Sciatic nerve (tissue), 2 donors: Measurements from ENCODE around the gene LRRC55. TPM values are rescaled to one million over a fixed set of nuclear protein-coding genes. Genes with fewer than 3 reads are reported as not detected.

Source experiments
- ATAC-seq: fragments of 200-7000 bp; cut with Tn5 transposase; one replicate; pipeline ENCODE4 v1.9.1; 2020; ENCODE audit warnings: mild to moderate bottlenecking, moderate library complexity
- DNase-seq: peaks from one replicate; pipeline ENCODE4 v3.0.0-alpha.2; 2020; ENCODE audit warnings: low spot score
- intact Hi-C: fragments of 100-400 bp; cut with DNase I; formaldehyde crosslinking; loops from one replicate; pipeline ENCODE4 v1.14.2; 2022
- total RNA-seq: library from RNA; stranded (reverse); fragmentation: NEBNext Ultra II Directional; extraction: Animal tissue kit (Norgen Biotek cat#: 25700); gene quantifications from one replicate; pipeline ENCODE4 v1.2.1, GENCODE V29; 2021
- donor health status: DM: no; HTN: no; CAD: no.
- donor health status: DM: no; HTN: no; CAD: no.

LRRC55 gene
- total RNA-seq, 1 donor from 2014 or later = not detected

DNA sequence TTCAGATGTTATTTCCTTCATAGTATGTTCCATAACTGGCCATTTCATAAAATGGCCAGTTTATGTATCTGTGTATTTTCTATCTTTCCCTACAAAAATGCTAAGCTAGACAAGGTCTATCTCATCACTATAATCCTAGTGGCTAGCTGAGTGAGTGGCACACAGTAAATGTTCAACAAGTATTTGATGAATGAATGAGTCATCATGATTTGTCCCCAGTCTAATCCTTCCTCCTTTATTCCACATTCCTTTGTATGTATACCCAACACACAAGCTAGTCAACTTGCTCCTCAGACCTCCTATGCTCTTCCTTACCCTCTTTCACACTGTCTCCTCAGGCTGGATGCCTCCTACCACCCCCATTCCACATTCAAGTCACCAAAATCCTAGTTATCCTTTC is 42.8 kb downstream of the LRRC55 start:
- intact Hi-C loops = no loop called here
- ATAC-seq (no peak), DNase-seq (no peak)

DNA sequence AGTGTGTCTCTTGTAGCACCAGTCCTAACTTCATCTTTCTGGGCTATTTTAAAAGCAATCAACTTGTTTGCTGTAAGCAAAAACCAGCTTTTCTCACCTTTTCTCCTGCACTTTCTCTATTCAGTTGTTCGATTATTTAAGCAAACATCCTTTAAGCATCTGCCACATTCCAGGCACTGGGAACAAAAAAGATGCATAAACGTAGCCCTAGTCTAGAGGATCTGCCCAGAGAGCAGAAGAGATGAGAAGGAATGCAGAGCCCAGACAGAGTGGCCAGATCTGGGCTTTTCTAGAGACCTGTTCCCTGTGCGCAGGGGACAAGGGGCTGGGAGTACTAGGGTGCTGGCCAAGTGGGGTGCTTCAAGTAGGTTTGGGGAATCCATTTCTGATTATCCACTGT is 46.8 kb downstream of the LRRC55 start:
- no peak for ATAC-seq
- intact Hi-C loops = no loop called here
- no peak for DNase-seq

DNA sequence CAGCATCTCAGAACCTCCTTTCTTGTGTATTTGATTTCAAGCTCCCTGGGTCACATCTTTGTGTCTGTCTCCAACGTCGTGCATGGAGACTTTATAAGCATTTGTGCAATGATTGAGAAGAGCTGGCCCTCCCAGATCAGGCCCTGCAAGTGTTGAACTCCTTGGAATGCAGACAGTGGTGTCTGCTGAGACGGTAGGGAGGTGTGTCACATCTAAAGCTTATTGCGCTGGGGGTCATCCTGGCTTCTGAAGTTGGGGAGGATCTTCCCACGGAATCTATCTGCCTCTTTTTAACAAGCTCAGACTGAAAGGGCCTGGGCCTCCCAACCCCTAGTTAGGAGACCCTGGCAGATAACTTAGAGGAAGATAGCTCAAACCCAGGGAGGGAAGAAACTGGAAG is 48.6 kb downstream of the LRRC55 start:
- intact Hi-C loops = no loop called here
- no peak for DNase-seq
- no peak for ATAC-seq

DNA sequence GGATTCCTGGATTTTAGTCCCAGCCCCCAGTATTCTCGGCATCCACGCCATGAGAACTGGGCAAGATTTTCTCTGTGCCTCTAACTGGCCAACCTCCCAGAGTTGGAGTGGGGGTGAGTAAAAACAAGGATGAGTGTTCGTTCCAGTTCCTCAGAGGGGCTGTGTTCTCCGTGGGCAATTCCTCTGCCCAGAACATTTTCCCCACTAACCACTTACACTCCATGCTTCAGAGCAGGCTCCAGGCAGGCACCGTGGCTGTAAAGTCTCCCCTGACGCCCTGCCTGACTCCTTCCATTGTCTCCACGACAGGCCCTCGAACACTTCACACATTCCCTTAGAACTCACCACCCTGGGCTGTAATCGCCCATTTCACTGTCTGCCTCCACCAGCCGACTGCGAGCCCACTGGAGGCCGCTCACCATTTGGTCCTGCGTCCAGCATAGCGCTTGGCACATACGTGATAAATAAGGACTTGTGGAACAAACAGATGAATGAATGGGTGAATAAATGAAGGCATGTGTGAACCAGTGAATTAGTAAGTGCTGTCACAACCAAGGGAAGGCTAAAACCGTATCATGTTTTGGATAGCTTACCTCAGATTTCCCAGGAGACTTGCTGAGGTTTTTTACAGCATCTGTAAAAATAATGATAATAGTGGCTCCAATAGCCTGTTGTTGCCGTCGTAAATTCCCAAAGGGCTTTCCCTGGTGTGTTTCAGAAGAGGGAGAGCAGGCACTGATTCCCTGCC is 49.2 kb downstream of the LRRC55 start:
- ATAC-seq (peak; percentile 59), DNase-seq (no peak)
- intact Hi-C loops = no loop called here

DNA sequence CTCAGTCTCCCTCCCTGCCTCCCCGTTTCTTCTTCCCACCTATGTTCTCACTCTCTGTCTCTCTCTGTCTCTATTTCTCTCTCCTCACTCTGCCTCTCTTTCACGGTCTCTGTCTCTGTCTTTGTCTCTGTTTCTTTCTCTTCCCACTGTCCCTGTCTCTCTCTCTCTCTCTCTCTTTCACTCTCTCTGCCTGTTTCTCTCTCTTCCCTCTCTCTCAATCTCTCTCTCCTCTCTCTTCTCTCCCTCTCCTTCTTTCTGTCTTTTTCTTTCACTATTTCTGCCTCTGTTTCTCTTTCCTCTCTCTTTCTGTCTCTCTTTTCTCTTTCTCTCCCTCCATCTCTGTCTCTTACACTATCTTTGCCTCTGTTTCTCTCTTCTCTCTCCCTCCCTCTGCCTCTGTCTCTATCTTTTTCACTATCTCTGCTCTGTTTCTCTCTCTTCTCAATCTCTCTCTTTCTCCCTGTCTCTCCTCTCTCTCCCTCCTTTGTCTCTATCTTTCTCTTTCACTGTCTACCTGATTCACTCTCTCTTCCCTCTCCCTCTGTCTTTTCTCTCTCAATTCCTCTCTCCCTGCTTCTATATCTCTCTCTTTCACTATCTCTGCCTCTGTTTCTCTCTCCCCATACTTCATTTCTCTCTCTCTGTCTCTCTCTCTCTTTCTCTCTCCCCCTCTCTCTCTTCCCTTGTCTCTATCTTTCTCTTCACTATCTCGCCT is 49.9 kb downstream of the LRRC55 start:
- intact Hi-C loops = no loop called here
- ATAC-seq (peak; percentile 29), DNase-seq (no peak)

DNA sequence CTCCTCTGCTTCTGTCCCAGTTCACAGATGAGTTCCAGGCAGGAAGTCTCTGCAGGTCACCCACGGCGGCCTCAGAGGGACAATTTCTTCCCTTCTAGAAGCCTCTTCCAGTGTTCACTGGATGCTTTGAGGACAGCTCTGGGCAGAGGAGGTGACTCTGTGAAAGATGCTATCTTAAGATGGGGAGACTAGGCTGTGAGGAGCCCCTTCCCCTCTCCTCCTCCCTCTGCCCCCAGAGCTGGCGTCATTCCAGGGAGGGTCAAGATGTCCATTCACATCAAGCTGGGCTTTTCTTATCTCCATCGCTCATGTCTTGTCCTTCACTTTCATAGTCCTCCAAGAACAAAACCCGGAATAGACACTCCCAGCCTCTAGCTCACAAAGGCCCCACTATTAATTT is 51.9 kb downstream of the LRRC55 start:
- no peak for DNase-seq

DNA sequence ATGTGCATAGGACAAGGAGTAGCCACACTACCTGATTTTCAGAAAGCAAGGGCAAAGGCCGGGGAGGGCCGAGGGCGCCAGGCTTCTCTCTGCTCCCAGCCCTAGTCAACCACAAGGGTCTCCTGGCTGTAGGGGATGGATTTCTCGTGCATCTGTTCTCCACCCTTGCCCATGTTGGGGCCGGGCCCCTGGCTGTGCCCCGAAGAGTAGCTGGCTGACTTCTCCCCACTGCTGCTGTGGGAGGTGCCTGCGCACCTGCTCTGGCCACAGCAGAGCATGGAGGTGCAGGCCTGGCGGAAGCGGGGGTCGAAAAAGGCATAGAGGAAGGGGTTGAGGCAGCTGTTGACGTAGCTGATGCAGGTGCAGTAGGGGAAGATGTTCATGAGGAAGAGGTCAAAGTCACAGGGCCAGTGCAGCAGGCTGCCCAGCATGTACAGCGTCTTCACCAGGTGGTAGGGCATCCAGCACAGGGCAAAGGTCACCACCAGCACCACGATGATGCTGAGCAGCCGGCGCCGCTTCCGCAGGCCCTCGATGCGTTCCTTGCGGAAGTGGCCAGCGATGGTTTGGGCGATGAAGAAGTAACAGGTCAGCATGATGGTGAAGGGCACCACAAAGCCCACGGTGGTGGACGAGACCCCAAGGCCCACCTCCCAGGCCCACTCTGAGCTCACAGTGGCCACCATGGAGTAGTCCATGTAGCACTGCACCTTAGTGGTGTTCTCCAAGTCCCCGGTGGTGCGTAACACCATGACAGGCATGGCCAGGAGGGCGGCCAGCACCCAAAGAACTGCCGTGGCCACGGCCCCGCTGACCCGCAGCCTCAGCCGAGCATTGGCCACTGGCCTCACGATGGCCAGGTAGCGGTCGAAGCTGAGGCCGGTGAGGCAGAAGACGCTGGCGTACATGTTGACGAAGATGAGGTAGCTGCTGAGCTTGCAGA is 54.3 kb downstream of the LRRC55 start:
- no peak for ATAC-seq
- intact Hi-C loops = no loop called here
- DNase-seq = no peak

More for the DNA sequence above, 51.9 kb downstream of the LRRC55 start:
- no peak for ATAC-seq
- intact Hi-C loops = no loop called here

DNA sequence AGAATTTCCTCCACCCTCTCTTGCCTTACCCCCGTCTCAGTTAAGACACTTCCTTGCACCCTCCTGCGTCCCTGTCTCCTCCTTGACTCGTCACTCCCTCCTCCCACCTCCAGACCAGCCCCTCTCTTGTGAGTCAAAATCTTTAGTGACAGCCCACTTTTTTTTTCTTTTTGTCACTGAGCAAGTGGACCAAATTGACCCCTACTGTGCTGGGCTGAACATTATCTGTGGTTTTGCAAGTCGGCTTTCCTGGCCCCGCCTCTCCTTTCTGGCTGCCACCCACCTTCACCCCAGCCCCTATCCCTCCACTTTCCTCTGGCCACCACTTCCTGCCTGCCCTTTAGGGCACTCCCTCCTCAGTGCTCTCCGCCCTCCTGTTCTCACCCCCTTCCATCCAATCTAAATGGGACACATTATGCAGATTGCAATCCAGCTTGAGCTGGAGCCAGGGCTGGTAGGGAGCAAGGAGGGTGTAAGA is 55.5 kb downstream of the LRRC55 start, which contains the start of gene APLNR:
TSS of gene APLNR (minus strand) at position 47 of the 478 bp plus-strand sequence. CDS start 246 bp downstream, outside the sequence.
- DNase-seq (no peak), ATAC-seq (no peak)
- intact Hi-C loops = no loop called here

- intact Hi-C loops = no loop called here
- DNase-seq (no peak), ATAC-seq (no peak)
These were observed 57.6 kb downstream of the LRRC55 start for GRCh38 chr11:57239348-57239747.

GRCh38 chr11:57240007-57240406 is 58.3 kb downstream of the LRRC55 start:
- intact Hi-C loops = no loop called here
- ATAC-seq (no peak), DNase-seq (no peak)

DNA sequence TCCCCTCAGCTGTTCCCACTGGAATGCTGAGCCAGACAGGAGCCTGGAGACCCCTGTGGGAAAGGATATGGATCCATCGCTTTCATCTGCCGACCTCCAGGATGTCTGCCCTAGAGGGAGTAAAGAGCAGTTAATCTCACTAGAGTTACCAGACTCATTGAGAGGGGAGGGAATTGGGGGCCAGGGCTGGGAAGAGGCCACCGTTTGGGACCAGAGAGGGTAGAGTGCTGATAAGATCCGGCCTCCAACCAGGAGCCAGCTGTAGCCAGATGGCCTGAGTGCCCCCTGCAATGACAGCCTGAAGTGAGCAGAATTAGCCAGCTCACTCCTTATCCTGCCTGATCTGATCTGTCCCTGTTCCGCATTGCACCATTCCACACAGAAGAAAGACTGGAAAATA is 59.0 kb downstream of the LRRC55 start:
- ATAC-seq = no peak
- DNase-seq = no peak
- intact Hi-C loops = no loop called here

Other genes with a start within 250 kb of the LRRC55 start
- gene OR5AK2, start 193.0 kb upstream of the LRRC55 start, total RNA-seq = not detected
- gene APLNR, start 55.3 kb downstream of the LRRC55 start, total RNA-seq = 12.7 TPM
- gene TNKS1BP1, start 143.0 kb downstream of the LRRC55 start, total RNA-seq = 178 TPM
- gene SSRP1, start 153.9 kb downstream of the LRRC55 start, total RNA-seq = 54.9 TPM
- gene P2RX3, start 156.4 kb downstream of the LRRC55 start, total RNA-seq = not detected
- gene PRG3, start 199.2 kb downstream of the LRRC55 start, total RNA-seq = not detected
- gene PRG2, start 208.7 kb downstream of the LRRC55 start, total RNA-seq = not detected
- gene SLC43A3, start 245.2 kb downstream of the LRRC55 start, total RNA-seq = 75.4 TPM